CD4-positive, alpha-beta T cell treated with Interleukin-1 beta for 1 hour (primary cell): ENCODE measurements around the gene FYN.

Experiments used
- DNase-seq, 2 donors: peaks; one replicate each; pipeline ENCODE4 v3.0.0-alpha.2; 2020 to 2022

FYN gene

GRCh38 chr6:111767752-111768430 is 105.4 kb downstream of the FYN start:
- peak; percentile 30 to 68 for DNase-seq

DNA sequence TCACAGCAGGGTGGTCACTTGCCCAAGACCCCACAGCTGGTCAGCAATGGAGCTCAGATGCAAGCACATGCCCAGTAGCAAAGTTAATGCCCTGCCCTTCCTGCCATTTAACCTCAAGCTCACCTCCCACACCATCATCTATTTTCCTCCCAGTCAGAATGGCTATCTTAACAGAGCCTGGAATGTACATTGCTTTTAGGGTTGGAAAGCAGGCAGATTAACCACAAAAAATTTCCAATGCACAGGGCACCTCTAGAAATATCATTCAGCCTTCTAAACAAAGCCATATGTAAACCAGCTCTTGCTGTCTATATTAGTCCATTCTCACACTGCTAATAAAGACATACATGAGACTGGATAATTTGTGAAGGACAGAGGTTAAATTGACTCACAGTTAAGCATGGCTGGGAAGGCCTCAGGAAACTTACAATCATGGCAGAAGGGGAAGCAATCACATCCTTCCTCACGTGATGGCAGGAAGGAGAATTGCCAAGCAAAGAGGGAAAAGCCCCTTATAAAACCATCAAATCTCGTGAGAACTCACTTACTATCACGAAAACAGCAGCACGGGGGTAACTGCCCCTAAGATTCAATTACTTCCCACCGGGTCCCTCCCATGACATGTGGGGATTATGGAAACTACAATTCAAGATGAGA is 106.9 kb downstream of the FYN start:
- no peak for DNase-seq

- DNase-seq = no peak
These were observed 107.5 kb downstream of the FYN start for GRCh38 chr6:111765763-111766162.

- DNase-seq = peak; percentile 51 to 76
These were observed 108.7 kb downstream of the FYN start for GRCh38 chr6:111764238-111765175.

GRCh38 chr6:111763381-111763780 is 109.9 kb downstream of the FYN start:
- no peak for DNase-seq

DNA sequence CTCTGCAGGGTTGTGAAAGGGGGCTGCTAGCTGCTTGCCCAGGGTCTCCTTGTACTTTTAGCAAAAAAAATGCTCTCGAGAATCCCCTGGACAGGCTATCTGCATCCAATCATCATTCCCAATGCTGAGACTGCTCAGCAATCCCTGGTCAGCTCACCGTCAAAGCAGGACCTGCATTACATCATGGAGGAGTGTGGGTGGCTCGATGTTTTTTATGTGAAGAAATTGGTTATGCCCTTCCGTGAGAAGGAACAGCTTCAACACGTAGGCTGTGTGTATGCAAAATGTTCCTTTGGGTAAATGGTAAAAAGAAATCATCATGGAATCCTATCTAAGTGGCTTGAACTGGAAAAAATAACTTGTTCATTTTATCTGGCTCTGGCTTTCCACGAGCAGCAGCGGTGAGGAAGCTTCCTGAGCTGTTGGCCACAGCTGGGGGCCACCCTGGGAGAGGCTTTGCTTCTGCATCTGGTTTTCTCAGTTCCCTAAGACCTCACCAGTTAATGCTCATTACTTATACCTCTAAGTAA is 111.4 kb downstream of the FYN start:
- no peak for DNase-seq

DNA sequence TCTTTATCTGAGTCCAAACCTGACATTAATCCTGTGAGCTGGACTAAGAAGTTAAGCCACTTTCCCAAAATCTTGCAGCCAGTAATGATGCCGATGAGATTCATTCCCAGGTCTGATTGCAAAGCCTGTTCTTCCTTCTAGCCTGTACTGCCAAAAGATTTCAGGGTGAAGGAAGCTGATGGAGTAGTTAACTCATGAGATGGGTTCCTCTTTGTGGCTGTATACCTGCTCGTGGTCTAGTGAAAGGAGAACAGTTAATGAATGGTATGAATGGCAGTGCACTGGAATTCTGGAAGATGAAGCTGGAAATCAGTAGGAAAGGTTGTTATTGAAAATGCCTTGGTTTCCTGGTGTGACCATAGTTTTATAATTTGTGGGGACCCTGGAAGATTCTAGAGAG is 112.0 kb downstream of the FYN start:
- DNase-seq = no peak

- peak; percentile 65 to 84 for DNase-seq
These were observed 113.1 kb downstream of the FYN start for GRCh38 chr6:111759836-111760785.

DNA sequence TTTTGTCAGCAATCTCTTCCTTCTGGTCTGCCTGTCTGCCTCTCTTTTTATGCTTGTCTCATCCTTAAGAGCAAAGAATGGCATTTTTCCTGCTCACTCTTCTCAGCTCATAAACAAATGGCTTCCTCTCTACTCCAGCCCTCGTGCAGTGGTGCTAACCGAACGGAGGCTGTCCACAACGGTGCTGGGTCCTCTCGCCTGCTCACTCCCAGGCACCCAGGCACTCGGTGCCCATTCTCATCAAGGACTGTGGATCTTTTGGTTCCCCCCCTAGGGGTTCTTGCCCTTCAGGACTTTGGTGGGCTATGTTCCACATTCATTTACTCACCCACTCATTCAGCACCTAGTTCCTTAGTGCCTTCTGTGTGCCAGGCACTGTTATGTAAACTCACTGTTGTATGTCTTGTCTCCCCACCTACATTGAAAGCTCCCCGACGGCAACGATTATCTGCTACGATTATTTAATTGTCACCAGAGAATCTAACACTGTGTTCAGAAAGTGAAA is 113.9 kb downstream of the FYN start:
- DNase-seq = peak in 1 of 2 donors; percentile 48

DNA sequence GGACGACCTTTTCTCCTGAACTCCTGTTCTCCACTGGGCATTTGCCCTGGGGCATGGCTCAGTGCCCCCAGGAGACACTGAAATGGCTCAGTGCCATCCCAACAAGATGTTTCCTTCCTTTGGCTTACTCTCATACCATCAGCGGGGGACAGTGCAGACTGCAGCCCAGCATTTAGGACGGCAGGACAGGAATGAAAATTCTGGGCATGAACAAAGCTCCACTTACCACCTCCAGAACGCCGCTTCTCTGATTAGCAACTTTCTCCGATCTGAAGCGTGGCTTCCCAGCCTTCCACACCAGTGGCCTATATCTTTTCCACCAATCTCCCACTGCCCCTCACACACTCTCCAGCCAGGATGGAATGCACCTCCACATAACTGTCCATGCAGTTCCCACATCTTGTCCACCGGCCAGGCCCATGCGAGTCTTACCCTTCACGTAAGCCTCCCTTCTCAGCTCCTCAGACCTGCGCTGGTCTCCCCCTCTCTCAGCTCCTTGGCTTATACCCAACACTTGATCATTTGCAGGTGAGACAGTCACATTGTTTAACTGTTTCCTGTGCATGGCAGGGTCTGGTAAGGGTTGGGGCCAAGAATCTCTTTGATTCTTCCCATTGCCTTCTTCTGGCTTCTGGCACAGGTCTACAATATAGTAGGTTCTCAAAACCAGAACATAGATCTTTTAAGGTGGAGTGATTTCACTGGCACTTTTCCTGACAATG is 114.5 kb downstream of the FYN start:
- peak; percentile 47 to 66 for DNase-seq

DNA sequence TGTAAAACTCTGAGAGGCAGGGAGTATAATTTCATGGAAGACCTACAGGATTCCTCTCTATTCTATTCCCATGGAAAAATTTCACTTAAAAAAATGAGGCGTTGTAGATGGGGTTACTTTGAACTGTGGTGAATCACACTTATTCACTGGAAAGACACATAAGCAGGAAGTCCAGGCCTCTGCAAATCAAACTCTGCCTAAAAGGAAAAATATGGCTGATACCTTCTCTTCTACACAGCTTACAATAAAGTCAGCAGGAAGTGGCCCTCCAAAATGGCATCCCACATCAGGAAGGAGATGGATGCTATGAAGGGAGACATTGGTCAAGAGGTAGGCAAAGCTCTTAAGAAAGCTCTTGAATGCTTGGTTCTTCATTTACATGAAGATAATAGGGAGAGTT is 115.9 kb downstream of the FYN start:
- peak; percentile 36 to 71 for DNase-seq

DNA sequence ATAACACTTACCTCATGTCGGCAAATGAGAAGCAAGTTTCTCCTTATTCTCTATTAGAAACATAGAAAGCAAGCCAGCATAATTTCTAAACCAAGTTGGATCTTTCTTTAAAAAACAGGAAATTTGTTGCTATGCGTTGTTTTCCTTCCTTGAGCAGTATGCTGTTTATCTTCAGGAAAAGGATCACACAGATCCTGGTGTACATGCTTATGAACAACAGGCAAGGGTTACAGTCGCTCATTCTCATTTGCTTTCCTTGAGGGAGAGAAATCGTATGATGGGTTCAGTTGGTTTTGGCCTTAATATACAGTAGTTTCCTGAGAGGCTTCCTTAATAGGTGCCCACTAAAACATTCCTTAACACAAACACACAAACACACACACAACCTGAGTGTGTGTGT is 118.8 kb downstream of the FYN start:
- no peak for DNase-seq

DNA sequence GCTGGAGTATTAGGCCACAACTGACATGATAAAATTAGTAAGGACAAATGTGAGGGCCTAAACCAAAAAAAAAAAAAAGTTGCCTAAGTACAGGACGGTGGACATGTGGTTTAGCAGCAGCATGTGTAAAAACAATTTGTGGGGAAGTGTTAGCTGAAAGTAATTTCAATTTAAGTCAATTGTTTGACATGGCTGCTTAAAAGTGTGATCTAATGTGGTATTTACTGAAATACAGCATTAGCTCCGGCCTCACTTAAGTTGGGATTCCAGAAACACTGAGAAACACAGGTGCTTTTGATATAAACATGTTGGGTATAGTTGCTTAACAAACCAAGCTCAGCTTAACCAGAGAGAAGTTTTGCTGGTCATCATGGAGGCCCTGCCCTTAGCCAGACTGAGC is 119.7 kb downstream of the FYN start:
- no peak for DNase-seq

GRCh38 chr6:111752476-111752875 is 120.8 kb downstream of the FYN start:
- DNase-seq = no peak

GRCh38 chr6:111750753-111751673 is 122.2 kb downstream of the FYN start:
- peak; percentile 79 to 86 for DNase-seq

GRCh38 chr6:111750153-111750552 is 123.1 kb downstream of the FYN start:
- no peak for DNase-seq

GRCh38 chr6:111748231-111748647 is 125.0 kb downstream of the FYN start:
- DNase-seq = no peak

DNA sequence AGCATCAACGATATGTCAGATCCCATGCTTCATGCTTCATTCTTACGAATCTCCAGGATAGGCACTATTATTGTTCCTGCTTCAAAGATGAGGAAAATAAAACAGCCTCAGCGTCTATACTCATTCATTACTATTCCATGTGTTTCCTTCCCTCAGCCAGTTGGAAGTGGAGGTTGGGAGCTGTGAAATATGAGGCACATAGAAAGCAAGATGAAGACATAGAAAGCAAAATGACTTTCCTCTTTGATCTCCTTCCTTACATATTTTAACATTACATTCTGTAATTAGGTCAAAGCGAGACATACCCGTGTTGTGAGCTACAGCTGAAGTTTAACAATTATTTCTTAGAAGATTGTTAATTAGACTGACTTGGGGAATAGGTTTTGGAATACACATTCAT is 125.4 kb downstream of the FYN start:
- DNase-seq = no peak

GRCh38 chr6:111747396-111747795 is 125.9 kb downstream of the FYN start:
- peak; percentile 23 to 48 for DNase-seq

GRCh38 chr6:111746983-111747382 is 126.3 kb downstream of the FYN start:
- DNase-seq = no peak
